ENCODE measurements around the gene NBEA.
A peak's percentile ranks its signal among the peaks of the same experiment; 100 is the strongest.

NBEA gene

GRCh38 chr13:35349673-35350278 lies 407.7 kb downstream of the NBEA start:
- DNase-seq (ENCODE audit: low read depth): peak; percentile 18
- no peak overlapping the region for H3K4me3 ChIP-seq (ENCODE audit: low read length)
- TF ChIP-seq CTCF (IDR thresholded peaks at IDR 0.05; ENCODE audit: insufficient read depth, low read depth, low read length, missing control alignments): no peak

GRCh38 chr13:35354285-35354684 lies 412.2 kb downstream of the NBEA start:
- DNase-seq (ENCODE audit: low read depth): no peak
- no peak overlapping the region for H3K4me3 ChIP-seq (ENCODE audit: low read length)
- no peak for TF ChIP-seq CTCF (IDR thresholded peaks at IDR 0.05; ENCODE audit: insufficient read depth, low read depth, low read length, missing control alignments)

GRCh38 chr13:35354882-35355281 lies 412.8 kb downstream of the NBEA start:
- no peak for DNase-seq (ENCODE audit: low read depth)
- TF ChIP-seq CTCF (IDR thresholded peaks at IDR 0.05; ENCODE audit: insufficient read depth, low read depth, low read length, missing control alignments): no peak
- no peak overlapping the region for H3K4me3 ChIP-seq (ENCODE audit: low read length)

GRCh38 chr13:35356572-35356971 lies 414.5 kb downstream of the NBEA start:
- no peak for TF ChIP-seq CTCF (IDR thresholded peaks at IDR 0.05; ENCODE audit: insufficient read depth, low read depth, low read length, missing control alignments)
- no peak overlapping the region for H3K4me3 ChIP-seq (ENCODE audit: low read length)
- DNase-seq (ENCODE audit: low read depth): no peak

GRCh38 chr13:35365883-35366282 lies 423.8 kb downstream of the NBEA start:
- TF ChIP-seq CTCF (IDR thresholded peaks at IDR 0.05; ENCODE audit: insufficient read depth, low read depth, low read length, missing control alignments): no peak

GRCh38 chr13:35367586-35367985 lies 425.5 kb downstream of the NBEA start:
- no peak overlapping the region for H3K4me3 ChIP-seq (ENCODE audit: low read length)
- no peak for DNase-seq (ENCODE audit: low read depth)
- TF ChIP-seq CTCF (IDR thresholded peaks at IDR 0.05; ENCODE audit: insufficient read depth, low read depth, low read length, missing control alignments): no peak

More at GRCh38 chr13:35365883-35366282, 423.8 kb downstream of the NBEA start:
- H3K4me3 ChIP-seq (ENCODE audit: low read length): no peak overlapping the region
- no peak for DNase-seq (ENCODE audit: low read depth)

GRCh38 chr13:35378939-35379338 lies 436.9 kb downstream of the NBEA start:
- no peak overlapping the region for H3K4me3 ChIP-seq (ENCODE audit: low read length)
- no peak for TF ChIP-seq CTCF (IDR thresholded peaks at IDR 0.05; ENCODE audit: insufficient read depth, low read depth, low read length, missing control alignments)
- no peak for DNase-seq (ENCODE audit: low read depth)

Data from epithelial cell of esophagus (primary cell).